Heart right ventricle (tissue), 16 donors: ENCODE measurements around the gene C16orf96. TPM values are rescaled to one million over a fixed set of nuclear protein-coding genes. Genes with fewer than 3 reads are reported as not detected.

Experiments used
- ATAC-seq, 8 donors: fragments of 200-7000 bp; cut with Tn5 transposase; one replicate each; pipeline ENCODE4 v1.9.1; 2020; ENCODE audit warnings: mild to moderate bottlenecking in 8 of 8, moderate library complexity in 8 of 8, moderate number of reproducible peaks in 1 of 8
- DNase-seq, 2 donors: peaks; one replicate each; pipeline ENCODE4 v3.0.0-alpha.2; 2020
- H3K27ac ChIP-seq, 10 donors: fragments of 200-600 bp; sonication (generic) in 2 of 10; one replicate each; pipeline versions ENCODE4 v1.5.0 to v1.8.0; 2020 to 2022; ENCODE audit warnings: mild to moderate bottlenecking in 3 of 10
- H3K27me3 ChIP-seq, 7 donors: fragments of 200-600 bp; one replicate each; pipeline ENCODE4 v1.8.0; 2021 to 2022; ENCODE audit warnings: mild to moderate bottlenecking in 2 of 7
- H3K36me3 ChIP-seq, 9 donors: fragments of 200-600 bp; sonication (generic) in 1 of 9; one replicate each; pipeline versions ENCODE4 v1.5.0 to v1.8.0; 2020 to 2022; ENCODE audit warnings: mild to moderate bottlenecking in 2 of 9
- H3K4me1 ChIP-seq, 9 donors: fragments of 200-600 bp; sonication (generic) in 1 of 9; one replicate each; pipeline versions ENCODE4 v1.5.0 to v1.8.0; 2020 to 2022; ENCODE audit warnings: mild to moderate bottlenecking in 4 of 9
- H3K4me3 ChIP-seq, 10 donors: fragments of 200-600 bp; sonication (generic) in 2 of 10; one replicate each; pipeline versions ENCODE4 v1.5.0 to v1.8.0; 2020 to 2022; ENCODE audit warnings: mild to moderate bottlenecking in 7 of 10, moderate library complexity in 2 of 10
- H3K9me3 ChIP-seq, 11 donors: fragments of 200-600 bp in 10 of 11; sonication (generic) in 2 of 11; one replicate each; pipeline versions ENCODE4 v1.5.0 to v1.8.0; 2013 to 2022; ENCODE audit warnings: mild to moderate bottlenecking in 2 of 11, control low read depth in 1 of 11, moderate library complexity in 1 of 11
- CTCF ChIP-seq, 9 donors: fragments of 200-600 bp; sonication (generic) in 2 of 9; IDR thresholded peaks; one replicate each; pipeline versions ENCODE4 v1.5.0 to v1.8.0; 2021 to 2022; ENCODE audit warnings: antibody characterized with exemption in 9 of 9, mild to moderate bottlenecking in 5 of 9, moderate library complexity in 1 of 9
- WGBS, 2 donors: extraction: QIAGEN DNeasy Blood & Tissue Kit; methylation state at CpG; one replicate each; pipeline ENCODE4 v1.1.7; 2013; ENCODE audit warnings: inconsistent platforms in 1 of 2; 5-methylcytosine and 5-hydroxymethylcytosine counted together
- intact Hi-C, 10 donors: fragments of 100-400 bp; cut with DNase I; formaldehyde crosslinking; loops; one replicate each; pipeline versions ENCODE4 v1.11.1 to v1.14.2; 2022
- polyA plus RNA-seq, 2 donors: library from polyadenylated mRNA; stranded (reverse); fragments of 200-250 nt; gene quantifications; one replicate each; pipeline ENCODE4 v1.2.3, GENCODE V29; 2013
- total RNA-seq, 10 donors: library from RNA; stranded (reverse); fragmentation: NEBNext Ultra II Directional in 3 of 10; extraction: Animal tissue kit (Norgen Biotek cat#: 25700) in 3 of 10; gene quantifications; one replicate each; pipeline versions ENCODE4 v1.2.1 to v1.2.4, GENCODE V29; 2021 to 2023
- donor health status: Arrhythmogenic right ventricular cardiomyopathy.
- donor health status: ischemic (EF 13 %, LVEDD 7.1; RV severe dilation, severe dysfunction).
- donor health status: healthy with polysubstance abuse.
- donor health status: DM: no; HTN: yes; CAD: no.
- donor health status: DM: no; HTN: no; CAD: no.
- donor health status: ischemic (EF 25% LVEDD 6.9; RV normal size, moderate dysfunction).
- donor health status: ischemic (EF 25% LVEDD 5.7; RV mildly dilated, moderate dysfunction).
- donor health status: healthy.
- donor health status: DM: yes; HTN: yes; CAD: no.
- donor health status: Ischemic cardiomyopathy.
- donor health status: ischemic (EF 35%, LVEDD 5.7; RV mildly dilated, moderate dysfunction).
- donor health status: nonischemic (EF 11% LVEDD 7.7; RV severe dilation, severe dysfunction).
- donor health status: DM: yes; HTN: yes; CAD: no.
- donor health status: PGD.
- donor health status: ischemic (EF 29% LVEDD 5.4; RV normal size, mild dysfunction).
- donor health status: nonischemic (EF 23%, LVEDD 6.1; RV moderate dilation, normal function).

C16orf96 gene
- total and polyA plus RNA-seq, 12 donors, result 0.01 to 0.21 (median 0.07) TPM; not detected in 1

DNA sequence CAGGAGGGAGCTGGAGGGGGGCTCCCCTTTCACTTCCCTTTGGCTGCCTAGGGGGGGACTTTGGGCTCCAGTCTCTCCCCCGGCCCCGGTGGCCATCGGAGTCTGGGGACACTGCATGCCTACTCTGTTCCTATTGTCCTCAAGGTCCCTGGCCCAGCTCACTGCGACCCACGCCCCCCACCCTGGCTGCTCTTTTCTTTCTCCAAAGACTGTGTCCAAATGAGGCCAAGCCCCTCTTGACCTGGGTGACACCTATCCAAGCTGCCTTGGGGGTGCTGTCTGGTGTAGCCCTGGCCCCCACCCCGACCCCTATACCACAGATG is 45.7 kb downstream of the C16orf96 start:
- ATAC-seq (peak in 2 of 8 donors; percentile 3 to 6), DNase-seq (no peak)
- intact Hi-C loops, result no loop called here
- Histone ChIP-seq H3K27ac (no peak overlapping the region), H3K36me3 (peaks cover 0 to 2% (median 0%) of the 10 kb centered on the region in 9 donors), H3K4me3 (no peak overlapping the region), H3K27me3 (peaks cover 0 to 9% (median 0%) of the 10 kb centered on the region in 7 donors), H3K9me3 (no peaks in the 10 kb centered on the region), H3K4me1 (peaks cover 0 to 22% (median 3%) of the 10 kb centered on the region in 9 donors)
- no peak for TF ChIP-seq CTCF (IDR thresholded peaks at IDR 0.05)
- 73 to 79% methylated on average over 6 of the region's 6 CpGs for WGBS, 2 donors

DNA sequence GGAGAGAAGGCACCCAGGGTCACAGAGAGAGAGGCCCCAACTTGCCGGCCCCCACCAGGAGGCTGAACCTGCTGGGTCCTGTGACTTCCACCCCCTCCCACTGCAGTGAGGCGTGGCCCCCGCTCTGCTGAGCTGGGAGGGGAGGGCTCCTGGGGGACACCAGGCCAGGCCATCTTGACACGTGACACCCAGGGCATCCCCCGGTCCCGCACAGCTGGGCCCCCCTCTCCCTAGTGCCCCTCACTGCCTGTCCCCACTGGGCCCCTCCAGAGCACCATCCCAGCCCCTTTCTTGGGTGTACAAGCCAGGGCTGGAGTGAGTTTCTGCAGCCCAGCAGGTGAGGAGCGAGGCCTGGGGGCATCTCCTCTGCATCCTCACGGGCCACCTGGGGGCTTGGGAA is 46.2 kb downstream of the C16orf96 start:
- H3K27me3 ChIP-seq, result peaks cover 0 to 9% (median 0%) of the 10 kb centered on the region in 7 donors
- H3K36me3 ChIP-seq, result peaks cover 0 to 6% (median 0%) of the 10 kb centered on the region in 9 donors
- H3K4me3 ChIP-seq, result no peak overlapping the region
- no peaks in the 10 kb centered on the region for H3K9me3 ChIP-seq
- DNase-seq, result no peak
- peaks cover 0 to 22% (median 3%) of the 10 kb centered on the region in 9 donors for H3K4me1 ChIP-seq
- no peak for TF ChIP-seq CTCF (IDR thresholded peaks at IDR 0.05)
- WGBS, 2 donors, result 54 to 75% methylated on average over 7 to 8 of the region's 8 CpGs
- intact Hi-C loops, result no loop called here
- H3K27ac ChIP-seq, result no peak overlapping the region
- ATAC-seq, result peak in 1 of 8 donors; percentile 21

GRCh38 chr16:4603624-4604170 is 47.6 kb downstream of the C16orf96 start:
- Histone ChIP-seq H3K36me3 (peaks cover 0 to 20% (median 0%) of the 10 kb centered on the region in 9 donors), H3K4me1 (peaks cover 0 to 22% (median 3%) of the 10 kb centered on the region in 9 donors), H3K4me3 (no peak overlapping the region), H3K9me3 (no peaks in the 10 kb centered on the region), H3K27me3 (peaks cover 0 to 9% (median 0%) of the 10 kb centered on the region in 7 donors), H3K27ac (no peak overlapping the region)
- no peak for TF ChIP-seq CTCF (IDR thresholded peaks at IDR 0.05)
- DNase-seq (no peak), ATAC-seq (no peak)
- WGBS, 2 donors, result 76 to 80% methylated on average over 13 of the region's 13 CpGs
- intact Hi-C loops, result no loop called here

- intact Hi-C loops, result no loop called here
- Histone ChIP-seq H3K4me3 (no peak overlapping the region), H3K27me3 (peaks cover 0 to 9% (median 0%) of the 10 kb centered on the region in 7 donors), H3K9me3 (no peaks in the 10 kb centered on the region), H3K27ac (no peak overlapping the region), H3K36me3 (peaks cover 0 to 27% (median 0%) of the 10 kb centered on the region in 9 donors), H3K4me1 (peaks cover 0 to 22% (median 3%) of the 10 kb centered on the region in 9 donors)
- 52 to 60% methylated on average over 15 of the region's 15 CpGs for WGBS, 2 donors
- no peak for DNase-seq
- no peak for TF ChIP-seq CTCF (IDR thresholded peaks at IDR 0.05)
- ATAC-seq, result peak in 1 of 8 donors; percentile 12
Observed at GRCh38 chr16:4604401-4604800, 48.3 kb downstream of the C16orf96 start.
